GM13976 (cell line): ENCODE data around the gene ASTN2.

ENCODE experiments used
- DNase-seq: peaks from one replicate; pipeline ENCODE4 v3.0.0; 2012; ENCODE audit warnings: low spot score
- CTCF ChIP-seq: IDR thresholded peaks from 2 replicates; pipeline ENCODE4 v1.5.1; 2012; ENCODE audit warnings: borderline replicate concordance, mild to moderate bottlenecking; ENCODE audit not compliant: insufficient read depth; ENCODE audit errors: extremely low read depth, missing control alignments, control extremely low read depth
- in situ Hi-C: fragments of 300-500 bp; cut with MboI; formaldehyde crosslinking; loops from one replicate; pipeline ENCODE4 v1.12.0; 2022; ENCODE audit warnings: low sequenced_read_pairs, mixed read lengths, inconsistent platforms; ENCODE audit not compliant: unreplicated experiment

ASTN2 gene

GRCh38 chr9:117121316-117121715 lies 293.5 kb downstream of the ASTN2 start:
- in situ Hi-C loops: no loop called here

GRCh38 chr9:117120061-117120460 lies 294.8 kb downstream of the ASTN2 start:
- in situ Hi-C loops: no loop called here
- no peak for DNase-seq
- TF ChIP-seq CTCF: no peak

More at GRCh38 chr9:117121316-117121715, 293.5 kb downstream of the ASTN2 start:
- TF ChIP-seq CTCF: no peak
- DNase-seq: no peak

- peak; percentile 9 for DNase-seq
- in situ Hi-C loops: no loop called here
- no peak for TF ChIP-seq CTCF
Measured at GRCh38 chr9:117116084-117116483, 298.8 kb downstream of the ASTN2 start.

- DNase-seq: no peak
- in situ Hi-C loops: no loop called here
- TF ChIP-seq CTCF: no peak
Measured at GRCh38 chr9:117114768-117115167, 300.1 kb downstream of the ASTN2 start.

- TF ChIP-seq CTCF: no peak
- in situ Hi-C loops: no loop called here
- no peak for DNase-seq
Measured at GRCh38 chr9:117104716-117105495, 310.0 kb downstream of the ASTN2 start.

- in situ Hi-C loops: no loop called here
- TF ChIP-seq CTCF: no peak
- no peak for DNase-seq
Measured at GRCh38 chr9:117104206-117104605, 310.7 kb downstream of the ASTN2 start.

- DNase-seq: no peak
- TF ChIP-seq CTCF: no peak
- in situ Hi-C loops: no loop called here
Measured at GRCh38 chr9:117103438-117104110, 311.3 kb downstream of the ASTN2 start.
